G401 (cell line): ENCODE results near the gene RFPL1. TPM values are rescaled to one million over a fixed set of nuclear protein-coding genes. Genes with fewer than 3 reads are reported as not detected.

Experiments used
- DNase-seq: peaks from one replicate; pipeline ENCODE4 v3.0.0-alpha.2; 2015; ENCODE audit warnings: low spot score
- in situ Hi-C: cut with HindIII; loops from 2 replicates; pipeline ENCODE4 v1.10.0; 2016; ENCODE audit warnings: low sequenced_read_pairs, mixed read lengths
- total RNA-seq: library from RNA; depleted of rRNA; stranded (reverse); fragments of >200 nt; shearing (Covaris generic); gene quantifications from 2 replicates; pipeline ENCODE4 v1.2.3, GENCODE V29; 2014

Gene RFPL1
- total RNA-seq, 1 experiment from 2014 or later = not detected

DNA sequence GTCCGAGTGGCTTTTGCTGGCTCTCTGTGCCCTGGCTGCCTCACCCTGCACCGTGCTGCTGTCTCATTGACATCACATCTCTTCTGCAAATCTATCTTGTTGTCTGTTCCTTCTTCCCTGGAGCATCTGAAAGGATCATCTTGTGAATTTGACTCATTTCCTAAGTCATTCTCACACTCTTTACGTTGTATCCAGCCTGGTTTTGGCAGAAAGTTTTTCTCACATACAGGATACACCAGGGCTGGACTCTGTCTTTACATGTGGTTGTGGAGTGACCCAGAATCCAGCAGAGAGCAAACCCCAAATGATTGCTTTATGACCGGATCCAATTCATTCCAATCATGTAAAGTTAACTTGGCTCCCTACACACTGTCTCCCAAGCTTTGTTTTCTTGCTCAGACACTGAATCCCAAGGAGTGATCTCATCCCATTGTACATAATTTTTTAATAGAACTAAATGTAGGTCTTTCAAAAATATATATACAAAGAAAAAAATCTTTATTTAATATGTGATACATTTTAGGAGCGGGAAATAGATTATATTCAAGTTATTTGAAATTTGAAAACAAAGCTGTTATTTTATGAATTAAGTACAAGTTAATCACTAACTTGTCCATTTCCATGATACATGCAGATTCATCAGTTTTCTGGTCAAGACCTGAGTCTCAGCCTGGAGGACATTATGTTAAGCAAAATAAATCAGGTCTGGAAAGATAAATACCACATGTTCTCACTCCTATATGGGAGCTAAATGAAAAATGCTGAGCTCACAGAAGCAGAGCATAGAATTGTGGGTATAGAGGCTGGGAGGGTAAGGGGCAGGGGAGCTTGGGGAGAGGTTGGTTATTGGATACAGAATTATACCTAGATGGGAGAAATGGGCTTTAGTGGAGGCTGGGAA is 2.9 kb upstream of the RFPL1 start:
- no peak for DNase-seq
- in situ Hi-C loops = no loop called here

DNA sequence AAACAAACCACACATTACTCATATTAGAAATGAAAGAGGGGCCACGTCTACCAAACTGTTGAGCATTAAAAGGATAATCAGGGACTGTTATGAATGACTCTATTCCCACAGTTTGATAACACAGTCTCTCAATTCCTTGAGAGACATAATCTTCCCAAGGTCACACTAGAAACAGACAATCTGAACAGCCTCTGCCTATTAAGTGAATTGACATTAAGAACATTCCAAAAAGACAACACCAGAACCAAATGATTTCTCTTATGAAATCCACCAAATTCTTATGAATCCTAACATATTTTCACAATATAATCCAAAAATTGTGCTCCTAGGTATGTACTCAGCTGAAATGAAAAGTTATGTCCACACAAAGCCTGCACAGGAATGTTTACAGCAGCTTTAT is 4.6 kb downstream of the RFPL1 start:
- no peak for DNase-seq
- in situ Hi-C loops = no loop called here

GRCh38 chr22:29443452-29443851 is 5.1 kb downstream of the RFPL1 start:
- no peak for DNase-seq
- in situ Hi-C loops = no loop called here

- in situ Hi-C loops = no loop called here
- no peak for DNase-seq
Measured at GRCh38 chr22:29443861-29444792, 5.7 kb downstream of the RFPL1 start.

GRCh38 chr22:29445508-29445907 is 7.1 kb downstream of the RFPL1 start:
- in situ Hi-C loops = no loop called here
- no peak for DNase-seq

- in situ Hi-C loops = no loop called here
- no peak for DNase-seq
Measured at GRCh38 chr22:29447906-29448305, 9.5 kb downstream of the RFPL1 start.

GRCh38 chr22:29449296-29449875 is 11.0 kb downstream of the RFPL1 start:
- DNase-seq = no peak
- in situ Hi-C loops = no loop called here

- in situ Hi-C loops = no loop called here
Measured at GRCh38 chr22:29450222-29450621, 11.8 kb downstream of the RFPL1 start.

GRCh38 chr22:29451863-29452262 is 13.5 kb downstream of the RFPL1 start:
- DNase-seq = no peak
- in situ Hi-C loops = no loop called here

More at GRCh38 chr22:29450222-29450621, 11.8 kb downstream of the RFPL1 start:
- no peak for DNase-seq

GRCh38 chr22:29454276-29454675 is 15.9 kb downstream of the RFPL1 start:
- peak; percentile 98 for DNase-seq
- in situ Hi-C loops = no loop called here

GRCh38 chr22:29456211-29456671 is 17.9 kb downstream of the RFPL1 start:
- DNase-seq = no peak
- in situ Hi-C loops = no loop called here

DNA sequence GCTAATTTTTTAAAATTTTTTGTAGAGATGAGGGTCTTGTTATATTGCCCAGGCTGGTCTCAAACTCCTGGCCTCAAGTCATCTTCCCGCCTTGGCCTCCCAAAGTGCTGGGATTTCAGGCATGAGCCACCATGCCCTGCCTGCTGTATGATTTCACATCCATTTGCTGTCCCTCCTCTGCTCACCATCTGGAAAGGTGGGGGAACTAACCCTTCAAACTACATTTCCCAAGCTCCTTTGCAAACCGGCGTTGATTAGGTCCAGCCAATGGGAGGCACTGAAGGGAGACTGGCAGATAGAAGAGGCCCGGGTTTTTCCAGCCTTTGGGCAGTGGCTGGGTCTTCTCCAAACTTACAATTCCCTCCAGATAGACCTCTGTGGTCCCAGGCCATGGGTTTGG is 19.3 kb downstream of the RFPL1 start:
- in situ Hi-C loops = no loop called here
- DNase-seq = peak; percentile 78

- in situ Hi-C loops = no loop called here
- no peak for DNase-seq
Measured at GRCh38 chr22:29458551-29458950, 20.2 kb downstream of the RFPL1 start.

- in situ Hi-C loops = no loop called here
- DNase-seq = no peak
Measured at GRCh38 chr22:29459773-29460172, 21.4 kb downstream of the RFPL1 start.

DNA sequence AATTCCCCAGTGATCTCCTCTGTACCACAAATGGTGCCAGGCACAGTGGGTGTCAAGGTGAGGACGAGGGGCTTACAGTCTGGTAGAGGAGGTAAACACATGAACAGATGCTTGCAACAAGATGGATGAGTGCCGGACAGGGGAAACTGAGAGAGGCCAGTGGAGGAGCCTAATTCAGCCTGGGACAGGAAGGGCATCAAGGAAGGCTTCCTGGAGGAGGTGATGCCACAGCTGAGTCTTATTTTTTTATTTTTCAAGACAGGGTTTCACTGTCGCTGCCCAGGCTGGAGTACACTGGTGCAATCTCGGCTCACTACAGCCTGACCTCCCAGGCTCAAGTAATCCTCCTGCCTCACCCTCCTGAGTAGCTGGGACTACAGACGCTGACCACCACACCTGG is 22.9 kb downstream of the RFPL1 start:
- in situ Hi-C loops = no loop called here
- DNase-seq = no peak

DNA sequence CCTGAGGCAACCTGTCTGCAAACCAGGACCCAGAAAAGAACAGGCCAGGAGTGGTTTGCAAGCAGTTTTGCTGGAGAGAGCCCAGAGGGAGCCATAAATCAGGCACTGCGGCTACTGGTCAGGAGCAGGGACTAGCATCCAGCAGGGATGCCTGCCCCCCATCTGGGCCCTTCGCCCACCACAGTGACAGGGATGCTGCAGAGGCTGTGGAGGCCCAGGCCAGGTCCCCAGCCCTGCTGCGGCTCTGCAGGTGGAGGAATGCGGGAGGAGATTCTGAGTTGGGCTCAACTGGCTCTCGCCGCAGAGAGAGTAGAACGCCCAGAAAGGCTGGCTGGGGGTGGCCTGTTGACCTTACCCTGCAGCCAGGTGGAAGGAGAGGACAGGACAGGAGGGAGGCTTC is 25.2 kb downstream of the RFPL1 start:
- in situ Hi-C loops = no loop called here
- DNase-seq = no peak

DNA sequence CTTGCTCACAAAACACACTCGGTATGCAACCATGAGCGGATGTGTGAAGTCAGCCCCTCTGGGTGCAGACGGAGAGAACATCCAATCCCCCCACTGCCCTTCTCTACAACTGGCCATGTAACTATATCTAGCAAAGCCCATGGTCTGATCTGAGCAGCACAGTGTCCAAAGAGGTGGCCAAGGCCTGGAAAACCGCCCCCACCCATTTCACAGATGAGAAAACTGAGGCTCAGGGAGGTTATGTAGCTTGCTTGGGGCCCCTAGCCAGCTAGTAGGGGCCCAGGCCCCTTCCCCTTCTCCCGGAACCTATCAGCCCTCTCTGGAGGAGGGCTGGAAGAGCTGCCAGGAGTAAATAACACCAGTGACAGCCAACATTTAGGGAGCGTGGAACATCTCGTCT is 26.2 kb downstream of the RFPL1 start:
- DNase-seq = no peak
- in situ Hi-C loops = no loop called here

- in situ Hi-C loops = no loop called here
- DNase-seq = no peak
Measured at GRCh38 chr22:29469755-29470154, 31.4 kb downstream of the RFPL1 start.

DNA sequence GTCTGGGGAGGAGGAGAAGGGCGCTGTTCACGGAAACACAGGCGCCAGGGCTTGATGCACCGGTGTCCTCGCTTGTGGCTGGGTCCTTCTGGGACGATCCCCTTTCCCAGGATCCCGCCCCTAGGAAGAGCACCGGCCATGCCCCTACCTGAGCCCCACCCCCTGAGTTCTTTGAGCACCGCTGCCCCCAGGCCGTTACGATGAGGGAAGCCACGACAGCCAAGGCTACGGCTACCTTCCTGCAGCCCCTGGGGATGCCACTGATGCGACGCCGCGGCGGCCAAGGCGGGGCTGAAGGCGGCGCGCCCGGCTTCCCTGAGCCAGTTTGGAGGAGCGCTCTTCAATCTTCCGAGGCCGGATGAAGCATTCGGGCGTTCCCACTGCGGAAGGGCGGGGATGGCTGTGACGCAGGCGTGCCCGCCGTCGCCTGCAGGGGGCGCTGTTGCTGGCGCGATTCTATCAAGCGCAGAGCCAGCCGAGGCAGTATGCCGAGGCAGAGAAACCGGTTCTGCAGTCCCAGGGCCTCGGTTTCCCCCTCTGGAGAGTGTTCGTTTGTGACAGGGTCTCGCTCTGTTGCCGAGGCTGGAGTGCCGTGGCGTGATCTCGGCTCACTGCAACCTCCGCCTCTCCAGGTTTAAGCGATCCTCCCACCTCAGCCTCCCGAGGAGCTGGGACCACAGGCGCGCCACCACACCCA is 31.9 kb downstream of the RFPL1 start:
- DNase-seq = peak; percentile 35
- in situ Hi-C loops = no loop called here
